22Rv1 (cell line): ENCODE data around the gene SEPHS1.

Source experiments
- ZFX ChIP-seq: fragments of 450-650 bp; IDR thresholded peaks from 2 replicates; pipeline ENCODE4 v1.6.1; 2017; ENCODE audit warnings: antibody characterized with exemption, borderline replicate concordance
- TF ChIP-seq, protein P1 (sequence below): fragments of 450-650 bp; IDR thresholded peaks from 2 replicates; pipeline ENCODE4 v1.5.1; 2017; ENCODE audit warnings: mild to moderate bottlenecking

DNA sequence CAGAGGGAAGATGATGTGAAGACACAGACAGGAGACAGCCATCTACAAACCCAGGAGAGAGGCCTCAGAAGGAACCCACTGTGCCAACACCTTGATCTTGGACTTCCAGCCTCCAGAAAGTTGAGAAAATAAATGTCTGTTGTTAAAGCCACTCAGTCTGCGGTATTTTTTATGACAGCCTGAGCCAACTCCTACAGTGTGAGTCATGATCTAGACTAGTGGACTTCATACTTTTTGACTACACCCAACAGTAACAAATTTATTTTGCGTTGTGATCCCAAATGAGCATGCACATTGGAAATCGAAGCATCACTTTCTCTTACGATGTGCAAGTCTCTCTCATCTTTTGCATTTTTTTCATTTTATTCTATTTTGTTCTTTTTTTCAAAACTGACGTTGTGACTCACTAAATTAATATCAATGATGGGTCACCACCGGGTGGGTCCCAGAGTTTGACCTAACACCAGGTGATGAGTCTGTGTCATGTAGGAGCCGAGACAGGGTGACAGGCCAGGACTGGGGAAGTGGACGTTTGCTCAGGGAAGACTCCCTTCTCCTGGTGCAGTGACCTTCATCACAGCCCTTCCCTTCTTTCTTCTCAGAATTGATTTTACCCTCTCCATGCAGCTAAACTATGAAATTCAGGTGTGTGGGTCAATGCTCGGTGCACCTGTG is 77.1 kb downstream of the SEPHS1 start:
- TF ChIP-seq, protein P1, sequence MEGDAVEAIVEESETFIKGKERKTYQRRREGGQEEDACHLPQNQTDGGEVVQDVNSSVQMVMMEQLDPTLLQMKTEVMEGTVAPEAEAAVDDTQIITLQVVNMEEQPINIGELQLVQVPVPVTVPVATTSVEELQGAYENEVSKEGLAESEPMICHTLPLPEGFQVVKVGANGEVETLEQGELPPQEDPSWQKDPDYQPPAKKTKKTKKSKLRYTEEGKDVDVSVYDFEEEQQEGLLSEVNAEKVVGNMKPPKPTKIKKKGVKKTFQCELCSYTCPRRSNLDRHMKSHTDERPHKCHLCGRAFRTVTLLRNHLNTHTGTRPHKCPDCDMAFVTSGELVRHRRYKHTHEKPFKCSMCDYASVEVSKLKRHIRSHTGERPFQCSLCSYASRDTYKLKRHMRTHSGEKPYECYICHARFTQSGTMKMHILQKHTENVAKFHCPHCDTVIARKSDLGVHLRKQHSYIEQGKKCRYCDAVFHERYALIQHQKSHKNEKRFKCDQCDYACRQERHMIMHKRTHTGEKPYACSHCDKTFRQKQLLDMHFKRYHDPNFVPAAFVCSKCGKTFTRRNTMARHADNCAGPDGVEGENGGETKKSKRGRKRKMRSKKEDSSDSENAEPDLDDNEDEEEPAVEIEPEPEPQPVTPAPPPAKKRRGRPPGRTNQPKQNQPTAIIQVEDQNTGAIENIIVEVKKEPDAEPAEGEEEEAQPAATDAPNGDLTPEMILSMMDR = no peak
- TF ChIP-seq ZFX = no peak
